ENCODE results near the gene FRMD4A.
"Not testable (repeated sequence)": the region's sequence is repeated elsewhere in the genome, so short reads cannot be mapped to it uniquely, and the experiment has no call there.

The FRMD4A gene

DNA sequence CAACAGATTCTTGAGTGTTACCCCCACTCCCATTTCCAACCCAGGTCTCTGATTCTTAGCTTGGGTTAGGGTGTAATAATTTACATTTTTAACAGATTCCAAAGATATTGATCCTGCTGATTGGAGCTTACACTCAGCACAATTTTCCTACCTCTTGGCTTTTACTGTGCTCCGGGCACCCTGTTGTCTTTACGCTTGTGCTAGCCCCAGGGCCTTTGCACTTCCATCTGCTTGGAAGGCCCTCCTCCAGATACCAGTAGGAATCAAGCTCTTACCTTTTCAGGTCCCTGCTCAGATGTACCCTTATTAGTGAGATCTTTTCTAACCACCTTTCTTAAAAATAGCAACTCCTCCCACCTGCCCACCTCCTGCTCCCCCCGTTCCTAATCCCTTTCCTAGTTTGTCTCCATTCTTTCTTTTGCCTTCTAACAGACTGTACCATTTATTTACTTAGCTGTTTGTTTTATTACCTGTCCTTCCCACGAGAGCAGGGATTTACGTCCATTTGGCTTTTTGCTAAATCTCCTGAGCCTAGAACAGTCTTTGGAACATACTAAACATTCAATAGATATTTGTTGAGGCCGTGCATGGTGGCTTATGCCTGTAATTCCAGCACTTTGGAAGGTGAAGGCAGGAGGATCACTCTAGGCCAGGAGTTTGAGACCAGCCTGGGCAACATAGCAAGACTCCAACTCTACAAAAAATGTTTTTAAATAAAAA lies 427.7 kb downstream of the FRMD4A start:
- TF ChIP-seq, protein P1, sequence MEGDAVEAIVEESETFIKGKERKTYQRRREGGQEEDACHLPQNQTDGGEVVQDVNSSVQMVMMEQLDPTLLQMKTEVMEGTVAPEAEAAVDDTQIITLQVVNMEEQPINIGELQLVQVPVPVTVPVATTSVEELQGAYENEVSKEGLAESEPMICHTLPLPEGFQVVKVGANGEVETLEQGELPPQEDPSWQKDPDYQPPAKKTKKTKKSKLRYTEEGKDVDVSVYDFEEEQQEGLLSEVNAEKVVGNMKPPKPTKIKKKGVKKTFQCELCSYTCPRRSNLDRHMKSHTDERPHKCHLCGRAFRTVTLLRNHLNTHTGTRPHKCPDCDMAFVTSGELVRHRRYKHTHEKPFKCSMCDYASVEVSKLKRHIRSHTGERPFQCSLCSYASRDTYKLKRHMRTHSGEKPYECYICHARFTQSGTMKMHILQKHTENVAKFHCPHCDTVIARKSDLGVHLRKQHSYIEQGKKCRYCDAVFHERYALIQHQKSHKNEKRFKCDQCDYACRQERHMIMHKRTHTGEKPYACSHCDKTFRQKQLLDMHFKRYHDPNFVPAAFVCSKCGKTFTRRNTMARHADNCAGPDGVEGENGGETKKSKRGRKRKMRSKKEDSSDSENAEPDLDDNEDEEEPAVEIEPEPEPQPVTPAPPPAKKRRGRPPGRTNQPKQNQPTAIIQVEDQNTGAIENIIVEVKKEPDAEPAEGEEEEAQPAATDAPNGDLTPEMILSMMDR (IDR thresholded peaks at IDR 0.05; ENCODE audit: low read depth, low read length, missing control alignments): no peak
- DNase-seq: no peak
- Histone ChIP-seq H3K36me3 (replicated peaks) (no peaks in the 10 kb centered on the region), H3K27me3 (replicated peaks) (no peaks in the 10 kb centered on the region), H3K4me3 (ENCODE audit: low read depth, low read length) (no peak overlapping the region), H3K27ac (no peak overlapping the region)
- in situ Hi-C loops (cut with HindIII; ENCODE audit: low pct_ligation_motif_present, low sequenced_read_pairs): no loop called here

DNA sequence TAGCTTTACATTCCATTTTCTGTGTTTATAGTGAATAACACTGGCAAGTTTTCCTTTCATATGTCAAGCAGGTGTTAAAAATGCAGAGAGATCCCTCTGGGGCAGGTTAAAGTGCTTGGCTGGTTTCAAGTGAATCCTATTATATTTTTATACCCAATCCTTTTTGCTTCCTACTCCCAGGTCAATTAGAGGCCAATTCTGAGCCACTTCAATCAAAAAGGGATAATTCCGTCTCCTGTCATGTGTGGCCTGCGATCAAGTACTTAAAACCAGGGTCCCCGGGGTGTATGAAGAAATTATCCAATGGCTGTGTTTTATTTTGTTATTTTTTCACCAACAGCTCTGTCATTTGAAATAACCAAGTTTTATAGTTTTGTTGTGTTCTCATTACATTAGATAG lies 430.8 kb downstream of the FRMD4A start:
- no peak for DNase-seq
- Histone ChIP-seq H3K4me3 (ENCODE audit: low read depth, low read length) (no peak overlapping the region), H3K36me3 (replicated peaks) (no peaks in the 10 kb centered on the region), H3K27me3 (replicated peaks) (no peaks in the 10 kb centered on the region), H3K27ac (no peak overlapping the region)
- in situ Hi-C loops (cut with HindIII; ENCODE audit: low pct_ligation_motif_present, low sequenced_read_pairs): no loop called here
- TF ChIP-seq, protein P1 (IDR thresholded peaks at IDR 0.05; ENCODE audit: low read depth, low read length, missing control alignments): no peak

DNA sequence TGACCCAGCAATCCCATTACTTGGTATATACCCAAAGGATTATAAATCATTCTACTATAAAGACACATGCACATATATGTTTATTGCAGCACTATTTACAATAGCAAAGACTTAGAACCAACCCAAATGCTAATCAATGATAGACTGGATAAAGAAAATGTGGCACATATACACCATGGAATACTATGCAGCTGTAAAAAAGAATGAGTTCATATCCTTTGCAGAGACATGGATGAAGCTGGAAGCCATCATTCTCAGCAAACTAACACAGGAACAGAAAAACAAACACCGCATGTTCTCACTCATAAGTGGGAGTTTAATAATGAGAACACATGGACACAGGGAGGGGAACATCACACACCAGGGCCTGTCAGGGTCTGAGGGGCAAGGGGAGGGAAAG lies 434.6 kb downstream of the FRMD4A start:
- H3K27me3 ChIP-seq (replicated peaks); H3K4me3 ChIP-seq (ENCODE audit: low read depth, low read length); H3K27ac ChIP-seq; DNase-seq; H3K36me3 ChIP-seq (replicated peaks); in situ Hi-C loops (cut with HindIII; ENCODE audit: low pct_ligation_motif_present, low sequenced_read_pairs): not testable (repeated sequence)

DNA sequence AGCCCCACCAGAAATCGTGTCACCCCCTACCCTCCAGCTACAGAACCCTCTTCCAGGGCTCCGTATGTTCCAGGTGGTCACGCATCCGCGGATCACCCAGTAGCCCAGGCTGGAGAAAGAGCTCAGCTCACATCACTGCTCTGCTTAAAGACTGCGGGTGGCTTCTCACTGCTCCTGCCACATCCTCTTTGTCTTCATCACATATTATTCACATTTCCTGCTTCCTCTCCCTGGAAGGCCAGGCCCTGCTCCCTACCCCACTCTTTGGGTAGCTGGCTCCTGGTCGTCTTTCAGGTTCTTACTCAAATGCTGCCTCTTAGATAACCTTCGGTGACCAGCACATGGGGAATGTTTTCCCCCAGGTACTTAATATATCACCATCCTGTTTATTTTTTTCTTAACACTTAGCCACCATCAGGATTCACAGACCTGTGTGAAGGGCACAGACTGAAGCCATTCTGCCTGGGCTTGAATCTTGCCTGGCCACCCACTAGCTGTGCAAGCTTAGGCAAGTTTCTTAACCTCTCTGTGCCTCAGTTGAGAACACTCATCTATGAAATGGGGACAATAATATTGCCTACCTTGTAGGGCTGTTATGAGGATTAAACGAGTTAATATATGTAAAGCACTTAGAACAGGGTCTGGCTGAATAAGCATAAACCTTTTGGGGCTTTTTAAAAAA lies 436.2 kb downstream of the FRMD4A start:
- peak; percentile 31 for DNase-seq
- peak overlapping the region; percentile 51 for H3K27ac ChIP-seq
- H3K27me3 ChIP-seq (replicated peaks): no peaks in the 10 kb centered on the region
- in situ Hi-C loops (cut with HindIII; ENCODE audit: low pct_ligation_motif_present, low sequenced_read_pairs): no loop called here
- H3K36me3 ChIP-seq (replicated peaks): no peaks in the 10 kb centered on the region
- no peak overlapping the region for H3K4me3 ChIP-seq (ENCODE audit: low read depth, low read length)
- TF ChIP-seq, protein P1 (IDR thresholded peaks at IDR 0.05; ENCODE audit: low read depth, low read length, missing control alignments): no peak

DNA sequence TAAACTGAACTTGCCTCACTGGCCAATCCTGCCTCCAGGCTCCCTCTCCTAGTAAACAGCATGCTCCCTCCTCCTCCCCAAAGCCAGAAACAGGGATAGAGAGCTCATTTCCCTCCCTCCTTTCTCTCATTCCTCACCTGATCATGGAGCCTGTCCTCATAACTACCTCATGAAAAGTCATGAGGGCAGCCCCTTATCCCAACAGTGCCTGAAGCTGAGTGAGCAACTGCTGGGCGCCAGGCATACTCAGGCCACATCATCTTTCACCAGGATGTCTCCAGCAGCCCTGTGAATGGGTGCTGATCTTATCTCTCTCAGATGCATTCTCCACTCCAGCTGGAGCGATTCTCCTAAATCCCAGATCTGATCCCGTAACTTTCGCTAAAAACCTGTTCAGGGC lies 436.8 kb downstream of the FRMD4A start:
- in situ Hi-C loops (cut with HindIII; ENCODE audit: low pct_ligation_motif_present, low sequenced_read_pairs): no loop called here
- Histone ChIP-seq H3K27ac (peak overlapping the region; percentile 51), H3K36me3 (replicated peaks) (no peaks in the 10 kb centered on the region), H3K4me3 (ENCODE audit: low read depth, low read length) (no peak overlapping the region), H3K27me3 (replicated peaks) (no peaks in the 10 kb centered on the region)
- peak; percentile 54 for DNase-seq
- TF ChIP-seq, protein P1 (IDR thresholded peaks at IDR 0.05; ENCODE audit: low read depth, low read length, missing control alignments): no peak

DNA sequence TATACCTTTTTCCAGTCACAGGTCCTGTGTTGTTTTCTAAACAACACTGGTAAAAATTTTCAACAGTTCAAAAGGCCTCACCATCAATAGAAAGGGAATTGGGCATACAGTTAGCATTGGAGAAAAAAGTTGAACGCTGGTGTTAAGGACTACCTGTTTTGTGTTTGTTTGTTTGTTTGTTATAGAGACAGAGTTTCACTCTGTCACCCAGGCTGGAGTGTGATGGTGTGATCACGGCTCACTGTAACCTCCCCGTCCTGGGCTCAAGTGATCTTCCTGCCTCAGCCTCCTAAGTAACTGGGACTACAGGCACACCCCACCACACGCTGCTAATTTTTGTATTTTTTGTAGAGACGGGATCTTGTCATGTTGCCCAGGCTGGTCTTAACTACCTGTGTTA lies 437.9 kb downstream of the FRMD4A start:
- TF ChIP-seq, protein P1 (IDR thresholded peaks at IDR 0.05; ENCODE audit: low read depth, low read length, missing control alignments): no peak
- H3K27ac ChIP-seq: peak overlapping the region; percentile 82
- no peaks in the 10 kb centered on the region for H3K27me3 ChIP-seq (replicated peaks)
- in situ Hi-C loops (cut with HindIII; ENCODE audit: low pct_ligation_motif_present, low sequenced_read_pairs): no loop called here
- no peaks in the 10 kb centered on the region for H3K36me3 ChIP-seq (replicated peaks)
- no peak for DNase-seq
- H3K4me3 ChIP-seq (ENCODE audit: low read depth, low read length): no peak overlapping the region

Measured in brain microvascular endothelial cell (primary cell).